Neural progenitor cell (in vitro differentiated cells): ENCODE measurements around the gene FAM78B.

Experiments
- EZH2 ChIP-seq: fragments of 200-600 bp; sonication (generic); IDR thresholded peaks from 2 replicates; pipeline ENCODE4 v1.6.1; 2017; ENCODE audit warnings: antibody characterized with exemption, mild to moderate bottlenecking, moderate library complexity
- TF ChIP-seq, protein P1 (sequence below): fragments of 200-600 bp; sonication (generic); IDR thresholded peaks from 2 replicates; pipeline ENCODE4 v1.5.1; 2017; ENCODE audit warnings: antibody characterized with exemption, mild to moderate bottlenecking

GRCh38 chr1:166057650-166058049 is 109.2 kb downstream of the FAM78B start:
- TF ChIP-seq, protein P1, sequence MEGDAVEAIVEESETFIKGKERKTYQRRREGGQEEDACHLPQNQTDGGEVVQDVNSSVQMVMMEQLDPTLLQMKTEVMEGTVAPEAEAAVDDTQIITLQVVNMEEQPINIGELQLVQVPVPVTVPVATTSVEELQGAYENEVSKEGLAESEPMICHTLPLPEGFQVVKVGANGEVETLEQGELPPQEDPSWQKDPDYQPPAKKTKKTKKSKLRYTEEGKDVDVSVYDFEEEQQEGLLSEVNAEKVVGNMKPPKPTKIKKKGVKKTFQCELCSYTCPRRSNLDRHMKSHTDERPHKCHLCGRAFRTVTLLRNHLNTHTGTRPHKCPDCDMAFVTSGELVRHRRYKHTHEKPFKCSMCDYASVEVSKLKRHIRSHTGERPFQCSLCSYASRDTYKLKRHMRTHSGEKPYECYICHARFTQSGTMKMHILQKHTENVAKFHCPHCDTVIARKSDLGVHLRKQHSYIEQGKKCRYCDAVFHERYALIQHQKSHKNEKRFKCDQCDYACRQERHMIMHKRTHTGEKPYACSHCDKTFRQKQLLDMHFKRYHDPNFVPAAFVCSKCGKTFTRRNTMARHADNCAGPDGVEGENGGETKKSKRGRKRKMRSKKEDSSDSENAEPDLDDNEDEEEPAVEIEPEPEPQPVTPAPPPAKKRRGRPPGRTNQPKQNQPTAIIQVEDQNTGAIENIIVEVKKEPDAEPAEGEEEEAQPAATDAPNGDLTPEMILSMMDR, result no peak
- TF ChIP-seq EZH2, result no peak
